Smooth muscle cell of the coronary artery (primary cell): Measurements from ENCODE around the gene ZNF559. TPM values are rescaled to one million over a fixed set of nuclear protein-coding genes. Genes with fewer than 3 reads are reported as not detected.

Experiments
- total RNA-seq: library from RNA; depleted of rRNA; stranded (reverse); fragments of >200 nt; gene quantifications from 2 replicates; pipeline ENCODE4 v1.2.3, GENCODE V29; 2014; ENCODE audit warnings: low replicate concordance

The ZNF559 gene
- total RNA-seq: 11.0 and 11.4 TPM in 2 replicates

DNA sequence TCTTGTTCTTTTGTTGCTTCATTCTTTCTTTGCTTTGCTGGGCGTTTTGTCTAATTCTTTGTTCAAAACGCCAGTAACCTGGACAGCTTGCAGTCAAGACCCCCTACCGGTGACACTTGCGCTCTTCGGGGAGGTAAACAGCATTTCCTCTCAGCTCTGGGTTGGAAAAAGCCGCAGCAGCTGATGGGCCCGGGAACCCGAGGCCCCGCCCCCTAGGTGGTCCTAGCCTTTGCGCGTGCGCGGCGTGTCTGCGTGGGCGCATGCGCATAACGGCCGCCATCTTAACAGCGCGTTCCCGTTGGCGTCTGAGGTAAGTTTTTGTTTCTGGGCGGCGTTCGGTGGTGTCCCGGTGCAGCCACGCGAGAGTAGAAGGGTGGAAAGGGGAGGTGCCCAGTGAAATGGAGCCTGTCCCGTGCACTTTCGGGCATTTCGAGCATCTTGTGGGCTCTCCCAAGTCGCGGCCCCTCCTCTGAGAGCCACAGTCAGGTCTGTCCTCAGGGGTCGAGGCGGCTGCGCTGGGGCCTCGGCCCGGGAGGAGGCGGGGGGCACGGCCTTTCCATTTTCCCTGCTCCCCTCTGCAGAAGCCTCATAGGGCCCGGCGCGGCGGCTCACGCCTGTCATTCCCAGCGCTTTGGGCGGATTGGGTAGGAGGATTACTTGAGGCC, at the start of gene ZNF559:
TSS of gene ZNF559 (plus strand) at position 261 of the 665 bp plus-strand sequence. CDS start 14,371 bp downstream, outside the sequence.

DNA sequence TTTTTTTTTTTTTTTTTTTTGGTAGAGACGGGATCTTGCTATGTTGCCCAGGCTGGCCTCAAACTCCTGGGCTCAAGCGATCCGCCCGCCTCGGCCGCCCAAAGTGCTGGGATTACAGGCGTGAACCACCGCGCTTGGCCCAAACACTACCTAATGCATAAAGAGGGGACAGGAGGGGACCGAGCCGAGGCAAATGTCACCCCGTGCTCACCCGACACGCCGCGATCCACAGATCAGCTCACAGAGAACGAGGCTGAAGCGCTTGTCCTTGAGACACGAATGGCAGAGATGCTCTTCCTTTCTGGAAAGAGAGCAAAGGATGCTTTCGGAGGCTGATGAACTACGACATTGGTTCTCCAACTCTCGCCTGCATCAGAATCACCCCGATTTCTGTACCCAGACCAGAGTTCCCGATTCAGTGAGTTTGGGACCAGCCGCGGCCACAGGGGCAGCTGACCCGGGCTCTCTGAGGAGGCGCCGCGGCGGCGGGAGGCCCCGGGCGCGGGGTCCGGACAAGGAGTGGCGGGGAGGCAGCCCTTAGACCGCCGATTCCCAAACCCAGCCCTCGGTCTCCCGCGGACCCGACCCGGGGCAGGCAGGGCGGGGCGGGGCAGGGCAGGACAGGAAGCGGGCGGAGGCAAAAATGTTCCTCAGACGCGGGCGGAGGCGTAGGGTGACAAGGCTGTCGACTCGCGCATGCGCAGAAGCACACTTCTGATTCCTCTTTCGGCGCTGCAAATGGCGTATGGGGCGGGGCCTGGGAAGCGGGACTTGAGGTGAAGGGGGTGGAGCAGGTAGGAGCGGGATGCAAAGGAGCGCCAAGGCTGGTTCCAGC, 14.6 kb upstream of the ZNF559 start, which contains the start of gene ZNF699:
TSS of gene ZNF699 (minus strand) at position 700 of the 835 bp plus-strand sequence. CDS start 4,719 bp downstream, outside the sequence.

DNA sequence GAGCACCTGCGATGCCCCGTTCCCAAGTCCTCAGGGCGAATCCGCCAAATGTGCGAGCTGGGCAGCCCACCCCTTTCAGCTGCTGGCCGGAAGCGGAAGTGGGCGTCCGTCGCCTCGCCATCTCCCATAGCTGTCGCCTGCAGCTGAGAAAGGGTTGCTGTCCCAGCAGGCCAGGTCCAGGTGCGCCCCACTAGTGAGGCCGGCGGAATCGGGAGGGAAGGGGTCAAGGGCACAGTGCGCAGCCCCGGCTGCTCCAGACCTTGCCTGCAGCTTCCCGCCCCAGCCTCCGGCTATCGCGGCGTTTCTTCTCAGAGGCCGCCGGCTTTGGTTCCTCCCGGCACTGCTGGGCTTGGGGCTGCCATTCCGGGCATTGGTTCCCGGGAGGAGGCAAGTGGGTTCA, 38.9 kb downstream of the ZNF559 start, which contains the start of gene ZNF177:
TSS of gene ZNF177 (plus strand) at position 109 of the 400 bp plus-strand sequence. CDS start 15,299 bp downstream, outside the sequence.

Other genes with a start within 250 kb of the ZNF559 start
- not detected in 2 replicates for gene OR1M1, start 237.1 kb upstream of the ZNF559 start, total RNA-seq
- not detected in 2 replicates for gene OR7G2, start 216.7 kb upstream of the ZNF559 start, total RNA-seq
- not detected in 2 replicates for gene OR7G1, start 208.4 kb upstream of the ZNF559 start, total RNA-seq
- not detected in 2 replicates for gene OR7G3, start 197.2 kb upstream of the ZNF559 start, total RNA-seq
- 11.7 and 12.1 TPM in 2 replicates for gene ZNF317, start 183.8 kb upstream of the ZNF559 start, total RNA-seq
- gene OR7D2, start 145.2 kb upstream of the ZNF559 start, total RNA-seq: not detected in 2 replicates
- not detected in 2 replicates for gene OR7D4, start 104.6 kb upstream of the ZNF559 start, total RNA-seq
- not detected in 2 replicates for gene OR7E24, start 73.2 kb upstream of the ZNF559 start, total RNA-seq
- 2.9 and 12.6 TPM in 2 replicates for gene ZNF699, start 14.3 kb upstream of the ZNF559 start, total RNA-seq
- 1.1 and 1.4 TPM in 2 replicates for gene ZNF177, start 38.8 kb downstream of the ZNF559 start, total RNA-seq
- 8.2 and 8.7 TPM in 2 replicates for gene ZNF266, start 111.4 kb downstream of the ZNF559 start, total RNA-seq
- gene ZNF560, start 174.4 kb downstream of the ZNF559 start, total RNA-seq: under 0.01 and 1.3 TPM in 2 replicates
- 14.6 and 16.7 TPM in 2 replicates for gene ZNF426, start 214.5 kb downstream of the ZNF559 start, total RNA-seq